IMR-90 (cell line): ENCODE measurements around the gene INPP5D. TPM values are rescaled to one million over a fixed set of nuclear protein-coding genes. Genes with fewer than 3 reads are reported as not detected.

Source experiments
- ATAC-seq: fragments of 200-7000 bp; cut with Tn5 transposase; 2 replicates; pipeline ENCODE4 v1.9.1; 2020; ENCODE audit warnings: low read depth, mild to moderate bottlenecking, moderate library complexity
- BruUV-seq: library from RNA; stranded (reverse); fragments of 400-500 nt; replicated peaks from 2 replicates; lab custom pipeline; 2021; lab: Mats Ljungman, UMichigan
- CTCF ChIA-PET: fragments of 300-600 bp; formaldehyde crosslinking; extraction: SDS; loops from one replicate; lab custom pipeline; 2021; ENCODE audit warnings: antibody characterized with exemption; lab: Yijun Ruan, JAX
- POLR2A ChIA-PET: fragments of 300-600 bp; sonication (Branson Sonifier 250); formaldehyde crosslinking; loops from one replicate; lab custom pipeline; 2022; ENCODE audit warnings: antibody characterized with exemption; ENCODE audit not compliant: unreplicated experiment; lab: Charles Lee
- DNase-seq: peaks from one replicate; pipeline ENCODE4 v3.0.0; 2013
- H2AFZ ChIP-seq: replicated peaks from 2 replicates; pipeline ENCODE3; 2013; ENCODE audit warnings: low read length, mild to moderate bottlenecking; ENCODE audit not compliant: poor library complexity
- H2AK5ac ChIP-seq: 2 replicates; pipeline ENCODE4 v1.6.1; 2013; ENCODE audit warnings: low read depth, low read length, inconsistent platforms
- H2AK9ac ChIP-seq: replicated peaks from 2 replicates; pipeline ENCODE3; 2013; ENCODE audit warnings: mild to moderate bottlenecking, low read depth, low read length, moderate library complexity; ENCODE audit not compliant: poor library complexity
- H2BK120ac ChIP-seq: 2 replicates; pipeline ENCODE4 v1.6.1; 2013; ENCODE audit warnings: low read depth, low read length, inconsistent platforms
- H2BK15ac ChIP-seq: 3 replicates; pipeline ENCODE4 v1.6.1; 2013; ENCODE audit warnings: low read depth, low read length, inconsistent platforms
- H2BK20ac ChIP-seq: 2 replicates; pipeline ENCODE4 v1.6.1; 2013; ENCODE audit warnings: low read depth, mild to moderate bottlenecking, inconsistent platforms, low read length, moderate library complexity
- H2BK5ac ChIP-seq: 2 replicates; pipeline ENCODE4 v1.6.1; 2013; ENCODE audit warnings: mild to moderate bottlenecking, low read depth, low read length, inconsistent platforms; ENCODE audit not compliant: poor library complexity, severe bottlenecking
- H3K14ac ChIP-seq: replicated peaks from 2 replicates; pipeline ENCODE4 v1.6.1; 2013; ENCODE audit warnings: low read depth, low read length, inconsistent platforms
- H3K18ac ChIP-seq: 2 replicates; pipeline ENCODE4 v1.6.1; 2013; ENCODE audit warnings: low read depth, low read length, control low read depth
- H3K23ac ChIP-seq: 2 replicates; pipeline ENCODE4 v1.6.1; 2013; ENCODE audit warnings: low read depth, low read length, inconsistent platforms
- H3K27ac ChIP-seq: 2 replicates; pipeline ENCODE4 v1.5.1; 2013; ENCODE audit warnings: mild to moderate bottlenecking, control low read depth, low read length; ENCODE audit not compliant: insufficient read depth
- H3K27me3 ChIP-seq: 2 replicates; pipeline ENCODE4 v1.6.1; 2013; ENCODE audit warnings: low read length; ENCODE audit not compliant: control insufficient read depth, insufficient read depth
- H3K36me3 ChIP-seq: 2 replicates; pipeline ENCODE4 v1.6.1; 2013; ENCODE audit warnings: low read length, mixed read lengths; ENCODE audit not compliant: control insufficient read depth, insufficient read depth
- H3K4ac ChIP-seq: 2 replicates; pipeline ENCODE4 v1.6.1; 2013; ENCODE audit warnings: low read depth, low read length, inconsistent platforms
- H3K4me1 ChIP-seq: 2 replicates; pipeline ENCODE4 v1.6.1; 2013; ENCODE audit warnings: low read length, mixed read lengths; ENCODE audit not compliant: control insufficient read depth, insufficient read depth
- H3K4me2 ChIP-seq: 2 replicates; pipeline ENCODE4 v1.6.1; 2013; ENCODE audit warnings: low read depth, mild to moderate bottlenecking, control low read depth, low read length, moderate library complexity
- H3K4me3 ChIP-seq: 2 replicates; pipeline ENCODE4 v1.5.1; 2013; ENCODE audit warnings: low read depth, mild to moderate bottlenecking, control low read depth, low read length, moderate library complexity; ENCODE audit not compliant: insufficient read depth
- H3K56ac ChIP-seq: 2 replicates; pipeline ENCODE4 v1.6.1; 2013; ENCODE audit warnings: low read length, inconsistent platforms; ENCODE audit not compliant: insufficient read depth; ENCODE audit errors: extremely low read depth
- H3K79me1 ChIP-seq, 2 experiments: 2 replicates each; pipeline ENCODE4 v1.6.1; 2013; ENCODE audit warnings: low read length in 2 of 2, inconsistent platforms in 1 of 2, low read depth in 1 of 2
- H3K9ac ChIP-seq: 2 replicates; pipeline ENCODE4 v1.6.1; 2013; ENCODE audit warnings: low read depth, low read length, control low read depth
- H3K9me1 ChIP-seq: 2 replicates; pipeline ENCODE4 v1.6.1; 2013; ENCODE audit warnings: low read length, inconsistent platforms; ENCODE audit not compliant: insufficient read depth
- H3K9me3 ChIP-seq: 2 replicates; pipeline ENCODE4 v1.6.1; 2013; ENCODE audit warnings: low read length; ENCODE audit not compliant: control insufficient read depth, insufficient read depth
- H4K20me1 ChIP-seq: 2 replicates; pipeline ENCODE4 v1.6.1; 2013; ENCODE audit warnings: low read length, inconsistent platforms; ENCODE audit not compliant: insufficient read depth
- H4K5ac ChIP-seq: 2 replicates; pipeline ENCODE4 v1.6.1; 2013; ENCODE audit warnings: mild to moderate bottlenecking, low read depth, low read length, control low read depth
- H4K8ac ChIP-seq, 2 experiments: 2 replicates each; pipeline ENCODE4 v1.6.1; 2013; ENCODE audit warnings: low read depth in 2 of 2, low read length in 2 of 2, control low read depth in 1 of 2, inconsistent platforms in 1 of 2
- H4K91ac ChIP-seq: 2 replicates; pipeline ENCODE4 v1.6.1; 2013; ENCODE audit warnings: low read depth, low read length, inconsistent platforms; ENCODE audit not compliant: insufficient read depth
- MAFK ChIP-seq: IDR thresholded peaks from 2 replicates; pipeline ENCODE4 v1.6.1; 2012; ENCODE audit warnings: low read depth, low read length, improper control_type of control experiment
- NFE2L2 ChIP-seq: fragments of 150-350 bp; IDR thresholded peaks from 2 replicates; pipeline ENCODE4 v1.6.1; 2016; ENCODE audit warnings: low read depth, mild to moderate bottlenecking, low read length
- RFX5 ChIP-seq: IDR thresholded peaks from 2 replicates; pipeline ENCODE4 v1.8.0; 2012; ENCODE audit warnings: low read depth, mild to moderate bottlenecking, low read length, moderate library complexity
- WGBS, 2 experiments: methylation state at CpG; one replicate each; pipeline versions ENCODE4 v1.1.5 to v1.1.7; 2013; ENCODE audit warnings: missing lambda C conversion rate in 2 of 2; ENCODE audit not compliant: insufficient read length in 1 of 2; ENCODE audit errors: extremely low coverage in 2 of 2; 5-methylcytosine and 5-hydroxymethylcytosine counted together
- dilution Hi-C: fragments of 300-500 bp; cut with HindIII; formaldehyde crosslinking; loops from one replicate; pipeline ENCODE4 v1.14.3; 2018; ENCODE audit warnings: low sequenced_read_pairs; ENCODE audit not compliant: unreplicated experiment
- in situ Hi-C: fragments of 300-500 bp; cut with MboI; formaldehyde crosslinking; loops from 3 replicates; pipeline ENCODE4 v1.14.3; 2019; ENCODE audit warnings: low sequenced_read_pairs, inconsistent platforms, mixed read lengths
- intact Hi-C: fragments of 100-400 bp; cut with micrococcal nuclease; formaldehyde crosslinking; loops from 2 replicates; pipeline ENCODE4 v1.10.0; 2022
- polyA plus RNA-seq, 3 experiments: library from polyadenylated mRNA; depleted of rRNA; stranded (reverse); fragments of >200 nt; gene quantifications; 2 replicates each; pipeline ENCODE4 v1.2.3, GENCODE V29; 2012; ENCODE audit warnings: low replicate concordance in 1 of 3
- total RNA-seq: library from RNA; depleted of rRNA; stranded (reverse); fragments of >200 nt; gene quantifications from 2 replicates; pipeline ENCODE4 v1.2.3, GENCODE V29; 2012
- TF ChIP-seq, protein P1 (sequence below): fragments of 150-350 bp; IDR thresholded peaks from 2 replicates; pipeline ENCODE4 v1.6.1; 2016; ENCODE audit warnings: low read depth, mild to moderate bottlenecking, low read length, moderate library complexity, borderline replicate concordance

INPP5D gene
- total and polyA plus RNA-seq, 2 of the 4 experiments (the other 2 are of a cell fraction) = 0.18 to 0.29 TPM

GRCh38 chr2:233179848-233180366, 119.8 kb downstream of the INPP5D start:
- H3K23ac ChIP-seq = no peak overlapping the region
- no peak overlapping the region for H2AK5ac ChIP-seq
- no peak overlapping the region for H2BK20ac ChIP-seq
- H4K20me1 ChIP-seq = no peaks in the 10 kb centered on the region
- in situ Hi-C loops (no loop called here), dilution Hi-C loops (no loop called here), intact Hi-C loops (no loop called here)
- H3K4me1 ChIP-seq = no peaks in the 10 kb centered on the region
- H3K56ac ChIP-seq = no peak overlapping the region
- no peak overlapping the region for H2BK120ac ChIP-seq
- no peaks in the 10 kb centered on the region for H3K36me3 ChIP-seq
- H4K8ac ChIP-seq = no peak overlapping the region
- no peak for DNase-seq
- no peak overlapping the region for H3K4me3 ChIP-seq
- H4K91ac ChIP-seq = no peak overlapping the region
- no peak for ATAC-seq
- H2AFZ ChIP-seq = no peak overlapping the region
- no peak overlapping the region for H3K14ac ChIP-seq
- CTCF ChIA-PET = no interaction called here
- H2BK5ac ChIP-seq = no peak overlapping the region
- no peak overlapping the region for H3K9ac ChIP-seq
- H3K79me1 ChIP-seq = no peaks in the 10 kb centered on the region
- no peak overlapping the region for H2BK15ac ChIP-seq
- no peak overlapping the region for H2AK9ac ChIP-seq
- 92% methylated on average over 2 of the region's 5 CpGs; no CpG with 5 or more reads in 1 of the 2 experiments for WGBS, 2 experiments
- H3K27me3 ChIP-seq = peaks cover 13% of the 10 kb centered on the region
- no peak overlapping the region for H3K18ac ChIP-seq
- TF ChIP-seq MAFK (no peak), RFX5 (no peak), NFE2L2 (no peak)
- TF ChIP-seq, protein P1, sequence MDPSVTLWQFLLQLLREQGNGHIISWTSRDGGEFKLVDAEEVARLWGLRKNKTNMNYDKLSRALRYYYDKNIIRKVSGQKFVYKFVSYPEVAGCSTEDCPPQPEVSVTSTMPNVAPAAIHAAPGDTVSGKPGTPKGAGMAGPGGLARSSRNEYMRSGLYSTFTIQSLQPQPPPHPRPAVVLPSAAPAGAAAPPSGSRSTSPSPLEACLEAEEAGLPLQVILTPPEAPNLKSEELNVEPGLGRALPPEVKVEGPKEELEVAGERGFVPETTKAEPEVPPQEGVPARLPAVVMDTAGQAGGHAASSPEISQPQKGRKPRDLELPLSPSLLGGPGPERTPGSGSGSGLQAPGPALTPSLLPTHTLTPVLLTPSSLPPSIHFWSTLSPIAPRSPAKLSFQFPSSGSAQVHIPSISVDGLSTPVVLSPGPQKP = no peak
- no peak overlapping the region for H3K27ac ChIP-seq
- H3K9me1 ChIP-seq = no peaks in the 10 kb centered on the region
- no peak overlapping the region for H3K4ac ChIP-seq
- H3K4me2 ChIP-seq = no peak overlapping the region
- peaks cover 2% of the 10 kb centered on the region; the same call in 1 of the 2 replicates for H3K9me3 ChIP-seq
- POLR2A ChIA-PET = no interaction called here
- no peak overlapping the region for H4K5ac ChIP-seq
- no TSS peak for BruUV-seq
